ENCODE data around the gene TMEM200B.
"Not testable (repeated sequence)": the region's sequence is repeated elsewhere in the genome, so short reads cannot be mapped to it uniquely, and the experiment has no call there.

Gene TMEM200B

DNA sequence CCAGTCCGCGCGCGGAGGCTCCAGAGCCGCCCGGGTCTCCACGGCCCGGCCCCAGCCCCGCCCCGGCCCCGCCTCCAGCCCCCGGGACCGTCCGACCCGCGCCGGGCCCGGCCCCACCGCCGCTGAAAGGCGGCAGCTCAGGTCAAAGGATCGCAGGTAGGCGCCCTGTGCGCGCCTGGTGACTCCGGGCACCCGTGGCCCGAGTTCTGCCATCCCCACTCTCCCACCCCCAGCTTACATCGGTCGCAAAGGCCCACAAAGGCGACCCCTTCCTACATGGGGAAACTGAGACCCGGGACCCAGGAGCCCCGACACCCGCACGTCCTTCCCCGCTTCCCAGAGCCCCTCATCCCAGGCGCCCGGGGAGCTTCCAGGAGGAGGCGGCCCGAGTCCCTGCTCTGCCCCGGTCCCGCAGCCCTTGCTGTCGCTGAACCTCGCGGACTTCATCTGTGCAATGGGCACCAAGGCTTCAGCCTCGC lies at the start of gene TMEM200B:
Gene TMEM200B (minus strand): TSS at position 17 of the 479 bp plus-strand sequence. CDS start 2,075 bp downstream, outside the sequence.
- no peak for DNase-seq

DNA sequence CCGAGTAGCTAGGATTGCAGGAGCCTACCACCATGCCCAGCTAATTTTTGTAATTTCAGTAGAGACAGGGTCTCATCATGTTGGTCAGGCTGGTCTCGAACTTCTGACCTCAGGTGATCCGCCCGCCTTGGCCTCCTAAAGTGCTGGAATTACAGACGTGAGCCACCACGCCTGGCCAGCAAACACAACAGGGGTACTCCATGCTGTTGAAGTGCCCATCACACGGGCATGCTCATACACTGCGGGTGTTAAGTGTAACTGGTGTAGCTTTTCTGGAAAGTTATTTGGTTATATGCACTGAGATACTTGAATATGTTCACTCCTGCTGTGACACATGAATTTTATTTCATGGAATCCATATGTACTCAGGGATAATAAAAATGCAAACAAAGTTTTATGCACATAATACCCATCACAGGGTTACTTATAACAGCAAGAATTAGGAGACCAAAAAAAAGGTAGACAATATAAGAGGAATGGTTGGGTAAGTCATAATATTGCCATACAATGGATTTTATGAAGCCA lies 48.8 kb upstream of the TMEM200B start:
- DNase-seq = no peak

DNA sequence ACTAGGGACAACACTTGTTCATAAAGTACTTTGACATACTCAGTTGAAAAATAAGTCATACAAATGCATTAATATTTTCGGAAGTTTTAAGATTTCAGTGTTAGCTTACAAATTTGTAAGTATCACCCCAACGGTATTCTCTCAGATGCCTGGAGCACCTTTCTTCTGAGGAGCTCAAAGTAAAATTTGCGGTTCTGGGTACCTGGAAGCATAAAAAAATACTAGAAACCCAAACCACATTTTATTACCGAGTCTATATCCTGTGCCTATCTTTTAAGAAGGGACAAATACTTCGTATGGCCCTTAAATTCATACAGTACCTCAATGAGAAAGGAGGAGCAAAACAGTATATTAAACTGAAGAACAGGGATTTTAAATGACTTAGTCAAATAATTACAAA lies 47.8 kb upstream of the TMEM200B start:
- DNase-seq = no peak

- no peak for DNase-seq
These were observed 47.4 kb upstream of the TMEM200B start for GRCh38 chr1:29171089-29171488.

DNA sequence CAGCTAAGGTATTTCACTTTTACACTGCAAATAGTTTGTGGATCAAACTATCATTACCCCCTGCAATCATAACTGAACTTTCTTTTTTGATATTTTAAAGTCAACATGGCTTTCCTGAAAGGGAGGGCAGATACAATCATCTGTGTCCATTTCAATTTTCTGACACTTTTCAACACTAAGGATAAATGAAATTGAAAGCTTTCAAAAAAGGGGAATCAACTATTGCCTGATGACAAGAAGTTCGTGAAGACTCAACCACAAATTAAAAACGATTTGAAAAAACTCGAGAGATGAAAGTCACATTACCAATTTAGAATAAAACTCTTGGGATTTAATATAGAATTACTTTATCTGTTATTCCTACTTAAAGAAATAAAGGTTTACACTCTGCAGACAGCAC lies 46.3 kb upstream of the TMEM200B start:
- no peak for DNase-seq

DNA sequence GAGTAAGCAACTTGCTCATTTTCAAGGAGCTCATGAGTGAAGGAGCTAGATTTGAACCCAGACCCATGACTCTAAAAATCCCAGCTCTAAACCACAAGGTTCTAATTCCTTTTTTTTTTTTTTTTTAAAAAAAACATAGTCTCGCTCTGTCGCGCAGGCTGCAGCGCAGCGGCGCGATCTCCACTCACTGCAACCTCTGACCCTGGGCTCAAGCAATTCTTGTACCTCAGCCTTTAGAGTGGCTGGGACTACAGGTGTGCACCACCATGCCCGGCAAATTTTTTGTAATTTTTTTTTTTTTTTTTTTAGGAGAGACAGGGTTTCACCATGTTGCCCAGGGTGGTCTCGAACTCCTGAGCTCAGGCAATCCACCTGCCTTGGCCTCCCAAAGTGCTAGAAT lies 44.2 kb upstream of the TMEM200B start:
- DNase-seq = no peak

- DNase-seq = no peak
These were observed 42.7 kb upstream of the TMEM200B start for GRCh38 chr1:29166291-29166878.

- DNase-seq = no peak
These were observed 40.9 kb upstream of the TMEM200B start for GRCh38 chr1:29164588-29164987.

GRCh38 chr1:29162476-29163138 lies 38.9 kb upstream of the TMEM200B start:
- DNase-seq = no peak

- no peak for DNase-seq
These were observed 38.3 kb upstream of the TMEM200B start for GRCh38 chr1:29162025-29162424.

DNA sequence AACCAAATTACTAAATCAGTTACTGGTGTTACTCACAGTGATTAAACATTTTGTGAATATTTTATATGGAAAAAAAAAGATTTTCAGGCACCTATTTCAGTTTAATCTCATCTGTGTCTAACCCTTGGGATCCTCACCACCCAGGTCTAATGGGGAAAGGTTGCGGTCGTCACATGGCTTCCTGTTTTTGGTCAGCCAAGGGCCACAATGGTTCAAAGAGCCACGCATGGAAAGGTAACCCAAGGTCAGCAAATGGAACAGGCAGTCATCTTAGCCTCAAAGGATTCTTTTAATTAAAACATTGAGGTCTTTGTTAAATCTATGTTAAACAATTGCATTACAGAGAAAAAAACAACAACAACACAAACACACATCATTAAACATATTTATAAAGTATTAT lies 36.1 kb upstream of the TMEM200B start:
- no peak for DNase-seq

GRCh38 chr1:29157269-29157601 lies 33.5 kb upstream of the TMEM200B start:
- DNase-seq = no peak

GRCh38 chr1:29156543-29157268 lies 33.0 kb upstream of the TMEM200B start:
- DNase-seq = no peak

DNA sequence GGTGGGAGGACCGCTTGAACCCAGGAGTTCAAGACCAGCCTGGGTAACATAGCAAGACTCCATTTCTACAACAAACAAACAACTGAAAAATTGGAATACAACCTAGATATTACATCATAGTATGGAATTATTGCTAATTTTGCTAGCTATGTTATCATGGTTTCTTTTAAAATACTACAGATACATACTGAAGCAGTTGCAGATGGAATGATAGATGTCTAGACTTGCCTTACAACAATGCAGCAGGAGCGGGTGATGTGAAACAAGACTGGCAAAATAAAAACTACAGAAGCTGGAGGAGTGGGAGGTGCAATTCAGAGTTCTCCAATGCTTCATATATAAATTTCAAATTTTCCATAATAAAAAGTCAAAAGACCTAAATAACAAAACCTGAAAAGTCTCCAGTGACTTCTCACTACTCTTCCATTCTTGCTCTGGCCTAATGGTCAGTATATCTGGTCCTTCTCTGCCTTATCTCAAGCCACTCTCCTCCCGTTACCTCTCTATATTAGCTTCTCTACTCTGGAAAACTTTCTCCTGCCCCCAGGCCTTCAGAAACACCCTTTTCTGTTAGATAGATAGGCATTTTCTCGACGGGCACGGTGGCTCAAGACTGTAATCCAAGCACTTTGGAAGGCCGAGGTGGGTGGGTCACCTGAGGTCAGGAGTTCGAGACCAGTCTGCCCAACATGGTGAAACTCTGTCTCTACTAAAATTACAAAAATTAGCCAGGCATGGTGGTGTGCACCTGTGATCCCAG lies 28.5 kb upstream of the TMEM200B start:
- DNase-seq = no peak

- not testable (repeated sequence) for DNase-seq
These were observed 26.6 kb upstream of the TMEM200B start for GRCh38 chr1:29150346-29150745.

- no peak for DNase-seq
These were observed 25.2 kb upstream of the TMEM200B start for GRCh38 chr1:29148656-29149491.

DNA sequence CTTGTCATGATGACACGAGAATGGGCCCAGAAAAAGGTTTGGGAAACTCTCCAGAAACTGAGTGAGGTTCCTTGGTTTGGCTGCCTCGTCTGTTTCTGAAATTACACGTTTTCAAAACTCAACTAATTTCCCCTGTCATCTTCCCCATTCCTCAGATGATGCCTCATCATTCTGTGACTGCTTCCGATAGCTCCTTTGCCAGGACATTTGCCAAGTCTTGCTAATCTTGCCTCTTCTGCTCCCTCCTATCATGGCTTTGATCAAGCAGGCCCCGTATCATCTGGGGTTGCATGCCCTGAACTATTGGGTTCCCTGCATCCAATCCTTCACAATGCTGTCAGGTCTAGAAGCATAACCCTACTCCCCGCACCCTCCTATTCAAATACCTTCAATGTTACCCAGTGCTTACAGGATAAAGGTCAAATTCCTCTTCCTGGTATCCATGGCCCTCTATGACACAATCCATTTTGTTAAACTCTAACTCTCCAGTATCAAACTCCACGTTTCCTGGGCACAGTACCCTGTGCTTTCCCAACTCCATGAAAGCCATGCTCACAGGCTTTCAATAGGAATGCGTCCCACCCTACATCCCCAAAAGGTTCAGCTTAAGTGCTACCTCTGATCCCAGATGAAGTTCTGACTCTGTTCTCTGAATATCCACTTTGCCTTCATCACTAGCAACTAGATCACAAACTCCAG lies 22.2 kb upstream of the TMEM200B start:
- no peak for DNase-seq

DNA sequence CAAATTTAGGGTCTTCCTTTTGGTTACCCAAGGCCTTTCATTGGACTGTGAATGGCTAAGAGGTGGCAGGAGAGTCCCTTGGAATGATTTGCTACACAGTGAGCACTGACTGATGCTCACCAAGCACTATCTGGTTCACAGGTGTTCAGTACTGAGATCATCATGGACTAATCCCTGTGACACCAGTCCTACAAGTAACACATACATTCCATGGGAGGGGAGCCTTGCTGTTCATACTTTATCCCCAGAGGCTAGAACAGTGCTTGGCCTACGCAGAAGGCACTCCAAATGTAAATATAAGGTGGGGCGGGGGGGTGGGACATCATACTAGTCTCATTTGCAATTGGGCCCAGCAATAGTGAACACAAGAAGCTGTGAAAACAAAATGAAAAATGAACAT lies 20.5 kb upstream of the TMEM200B start:
- no peak for DNase-seq

DNA sequence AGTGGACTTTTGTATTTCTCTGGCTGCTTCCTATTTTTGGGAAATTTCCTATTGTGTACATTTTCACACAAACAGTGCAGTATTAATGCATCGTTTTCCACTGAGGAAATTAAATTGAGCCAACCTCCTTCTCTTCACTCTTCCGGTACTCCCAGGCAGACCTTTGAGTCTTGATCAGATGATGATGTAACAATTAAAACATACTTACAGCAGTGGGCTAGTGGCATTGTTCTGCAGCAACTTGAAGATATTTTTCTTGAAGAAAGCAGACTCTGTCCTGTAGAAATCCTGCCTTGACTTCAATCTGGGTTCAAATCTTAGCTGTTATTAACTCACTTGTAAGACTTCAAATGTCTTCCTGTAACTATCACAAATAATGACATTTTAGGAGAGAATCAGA lies 19.0 kb upstream of the TMEM200B start:
- DNase-seq = no peak

- DNase-seq = no peak
These were observed 12.8 kb upstream of the TMEM200B start for GRCh38 chr1:29136391-29136915.

- DNase-seq = no peak
These were observed 11.0 kb upstream of the TMEM200B start for GRCh38 chr1:29134695-29135028.

Measured in cerebellar nuclear complex (tissue), 1 donor.